ENCODE results near the gene ARL13B. TPM values are rescaled to one million over a fixed set of nuclear protein-coding genes. Genes with fewer than 3 reads are reported as not detected.

The ARL13B gene
- total RNA-seq, 1 donor from 2014 or later = 4.5 TPM

DNA sequence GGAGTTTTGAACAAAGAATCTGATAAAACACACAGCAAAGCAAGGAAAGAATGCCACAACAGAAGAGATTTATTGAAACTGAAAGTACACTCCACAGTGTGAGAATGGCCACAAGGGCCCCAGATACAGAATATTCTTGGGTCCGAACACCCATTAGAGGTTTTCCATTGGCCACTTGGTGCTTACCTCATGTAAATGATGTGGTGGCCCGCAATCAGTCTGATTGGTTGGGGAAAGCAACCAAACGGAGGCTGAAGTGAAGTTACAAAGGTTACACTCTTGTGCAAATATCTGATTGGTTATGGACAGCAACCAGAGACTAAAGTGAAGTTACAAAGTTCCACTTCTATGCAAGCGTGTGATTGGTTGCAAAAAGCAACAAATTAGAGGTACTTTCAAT, 103.3 kb downstream of the ARL13B start:
- intact Hi-C loops (cut with DNase I) = no loop called here

DNA sequence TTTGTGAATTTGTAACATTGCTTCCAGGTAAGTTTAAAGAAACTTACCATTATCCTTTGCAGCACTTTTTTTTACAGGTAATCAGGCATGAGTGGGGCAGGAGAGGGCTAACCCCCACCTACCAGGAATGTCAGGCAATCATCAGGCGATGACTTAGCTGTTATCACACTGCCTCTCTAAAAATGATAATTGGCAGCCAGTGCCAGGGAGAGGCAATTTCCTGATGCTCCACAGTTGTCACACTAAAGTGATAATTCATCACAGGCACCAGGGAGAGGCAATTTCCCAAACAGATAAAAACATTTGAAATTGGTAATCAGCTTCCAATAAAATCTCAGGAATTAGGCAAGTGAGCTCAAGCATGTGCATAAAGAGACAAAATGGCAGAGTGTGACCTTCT, 109.2 kb downstream of the ARL13B start:
- no peak for DNase-seq (ENCODE audit: low spot score in 2 of 2)
- peaks cover 9 to 27% of the 10 kb centered on the region in 2 donors for H3K36me3 ChIP-seq
- no peaks in the 10 kb centered on the region for H3K4me1 ChIP-seq
- no peak overlapping the region for H3K27ac ChIP-seq
- H3K4me3 ChIP-seq = no peak overlapping the region
- H3K9me3 ChIP-seq = no peaks in the 10 kb centered on the region
- no peaks in the 10 kb centered on the region for H3K27me3 ChIP-seq
- intact Hi-C loops (cut with DNase I) = no loop called here
- TF ChIP-seq, protein P1, sequence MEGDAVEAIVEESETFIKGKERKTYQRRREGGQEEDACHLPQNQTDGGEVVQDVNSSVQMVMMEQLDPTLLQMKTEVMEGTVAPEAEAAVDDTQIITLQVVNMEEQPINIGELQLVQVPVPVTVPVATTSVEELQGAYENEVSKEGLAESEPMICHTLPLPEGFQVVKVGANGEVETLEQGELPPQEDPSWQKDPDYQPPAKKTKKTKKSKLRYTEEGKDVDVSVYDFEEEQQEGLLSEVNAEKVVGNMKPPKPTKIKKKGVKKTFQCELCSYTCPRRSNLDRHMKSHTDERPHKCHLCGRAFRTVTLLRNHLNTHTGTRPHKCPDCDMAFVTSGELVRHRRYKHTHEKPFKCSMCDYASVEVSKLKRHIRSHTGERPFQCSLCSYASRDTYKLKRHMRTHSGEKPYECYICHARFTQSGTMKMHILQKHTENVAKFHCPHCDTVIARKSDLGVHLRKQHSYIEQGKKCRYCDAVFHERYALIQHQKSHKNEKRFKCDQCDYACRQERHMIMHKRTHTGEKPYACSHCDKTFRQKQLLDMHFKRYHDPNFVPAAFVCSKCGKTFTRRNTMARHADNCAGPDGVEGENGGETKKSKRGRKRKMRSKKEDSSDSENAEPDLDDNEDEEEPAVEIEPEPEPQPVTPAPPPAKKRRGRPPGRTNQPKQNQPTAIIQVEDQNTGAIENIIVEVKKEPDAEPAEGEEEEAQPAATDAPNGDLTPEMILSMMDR (IDR thresholded peaks at IDR 0.05) = no peak

More for the DNA sequence above, 103.3 kb downstream of the ARL13B start:
- H3K27ac ChIP-seq = no peak overlapping the region
- peaks cover 9 to 22% of the 10 kb centered on the region in 2 donors for H3K36me3 ChIP-seq
- TF ChIP-seq, protein P1 (IDR thresholded peaks at IDR 0.05) = no peak
- no peaks in the 10 kb centered on the region for H3K9me3 ChIP-seq
- no peaks in the 10 kb centered on the region for H3K27me3 ChIP-seq
- H3K4me3 ChIP-seq = no peak overlapping the region
- DNase-seq (ENCODE audit: low spot score in 2 of 2) = no peak
- no peaks in the 10 kb centered on the region for H3K4me1 ChIP-seq

DNA sequence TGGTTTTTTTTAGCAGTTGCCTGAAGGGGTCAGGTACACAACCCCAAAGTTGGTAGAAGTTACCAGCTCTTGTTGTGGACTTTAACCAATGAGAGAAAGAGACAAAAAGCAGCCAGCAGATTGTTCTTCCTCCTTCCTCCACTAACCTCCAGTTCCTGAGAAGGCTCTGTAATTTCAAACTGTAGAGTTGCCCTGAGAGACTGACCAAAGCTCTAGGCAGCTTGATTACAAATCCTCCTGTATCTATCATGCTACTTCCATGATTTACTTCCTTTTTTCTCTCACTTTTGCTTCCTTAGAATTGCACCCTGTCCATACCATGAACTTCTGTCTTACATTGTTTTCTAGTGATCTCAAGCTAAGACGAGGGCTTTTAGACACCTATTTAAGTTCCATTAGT, 112.1 kb downstream of the ARL13B start:
- Histone ChIP-seq H3K9me3 (no peaks in the 10 kb centered on the region), H3K4me1 (no peaks in the 10 kb centered on the region), H3K27ac (no peak overlapping the region), H3K36me3 (peaks cover 12 to 41% of the 10 kb centered on the region in 2 donors), H3K4me3 (no peak overlapping the region), H3K27me3 (no peaks in the 10 kb centered on the region)
- DNase-seq (ENCODE audit: low spot score in 2 of 2) = no peak
- TF ChIP-seq, protein P1 (IDR thresholded peaks at IDR 0.05) = no peak
- intact Hi-C loops (cut with DNase I) = no loop called here

DNA sequence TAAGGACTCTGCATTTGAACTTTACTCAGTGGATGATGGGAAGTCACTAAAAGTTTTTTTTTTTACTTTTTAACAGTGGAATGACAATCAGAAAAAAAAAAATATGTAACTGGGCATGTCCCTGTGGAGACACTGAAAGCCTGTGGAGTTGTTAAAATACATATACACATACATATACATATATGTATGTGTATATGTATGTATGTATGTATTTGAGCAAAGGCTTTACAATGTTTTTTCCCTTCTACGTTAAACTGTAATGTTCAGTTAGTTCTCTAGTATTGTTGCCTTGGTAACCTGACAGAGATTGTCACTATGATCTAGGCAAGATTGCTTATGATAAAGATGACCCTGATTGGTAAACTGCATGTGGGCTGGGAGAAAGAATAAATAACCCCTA, 113.2 kb downstream of the ARL13B start:
- intact Hi-C loops (cut with DNase I) = no loop called here

DNA sequence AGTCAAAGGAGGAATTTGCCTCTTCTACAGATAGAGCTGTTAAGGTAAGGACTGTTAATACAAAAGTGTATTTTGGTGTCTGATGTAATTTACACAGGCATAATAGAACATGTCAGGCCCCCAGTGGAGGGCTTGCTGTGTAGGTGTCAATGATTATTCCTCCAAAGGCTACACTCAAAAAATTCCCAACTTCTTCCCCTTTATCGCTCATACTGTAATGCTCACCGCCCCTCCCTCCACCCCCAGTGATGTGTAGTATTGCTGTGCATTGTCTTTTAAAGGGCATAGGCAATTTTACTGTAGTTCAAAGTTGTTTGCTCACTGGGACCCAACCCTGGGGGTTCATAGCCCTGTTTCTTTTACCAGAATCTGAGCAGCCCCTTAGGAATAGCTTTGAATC, 115.2 kb downstream of the ARL13B start:
- peaks cover 15 to 41% of the 10 kb centered on the region in 2 donors for H3K36me3 ChIP-seq
- intact Hi-C loops (cut with DNase I) = no loop called here
- TF ChIP-seq, protein P1 (IDR thresholded peaks at IDR 0.05) = no peak

More for the DNA sequence above, 113.2 kb downstream of the ARL13B start:
- Histone ChIP-seq H3K4me3 (no peak overlapping the region), H3K27ac (no peak overlapping the region), H3K4me1 (no peaks in the 10 kb centered on the region), H3K27me3 (no peaks in the 10 kb centered on the region), H3K36me3 (peaks cover 12 to 42% of the 10 kb centered on the region in 2 donors), H3K9me3 (no peaks in the 10 kb centered on the region)
- TF ChIP-seq, protein P1 (IDR thresholded peaks at IDR 0.05) = no peak
- DNase-seq (ENCODE audit: low spot score in 2 of 2) = no peak

DNA sequence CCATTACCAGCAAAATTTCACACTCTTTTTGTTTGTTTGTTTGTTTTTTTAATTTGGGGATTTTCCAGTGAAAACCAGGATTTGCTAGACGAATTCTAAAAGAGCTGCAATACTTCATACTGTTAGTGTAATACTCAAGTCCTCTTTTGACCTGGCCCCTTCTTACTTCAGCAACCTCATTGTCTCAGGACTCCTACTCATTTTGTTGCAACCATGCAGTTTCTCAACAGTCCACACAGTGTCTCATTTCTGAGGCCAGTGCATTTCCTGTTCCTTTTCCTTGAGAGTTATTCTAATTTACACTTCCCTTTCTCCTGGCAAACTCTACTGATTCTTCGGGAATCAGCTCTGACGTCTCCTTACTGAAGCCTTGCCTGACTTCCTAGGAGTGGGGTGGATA, 118.5 kb downstream of the ARL13B start:
- DNase-seq (ENCODE audit: low spot score in 2 of 2) = no peak
- intact Hi-C loops (cut with DNase I) = no loop called here
- H3K36me3 ChIP-seq = peaks cover 15 to 44% of the 10 kb centered on the region in 2 donors

More for the DNA sequence above, 115.2 kb downstream of the ARL13B start:
- H3K27ac ChIP-seq = no peak overlapping the region
- DNase-seq (ENCODE audit: low spot score in 2 of 2) = no peak
- H3K27me3 ChIP-seq = no peaks in the 10 kb centered on the region
- H3K9me3 ChIP-seq = no peaks in the 10 kb centered on the region
- no peaks in the 10 kb centered on the region for H3K4me1 ChIP-seq
- no peak overlapping the region for H3K4me3 ChIP-seq

More for the DNA sequence above, 118.5 kb downstream of the ARL13B start:
- no peak overlapping the region for H3K4me3 ChIP-seq
- TF ChIP-seq, protein P1 (IDR thresholded peaks at IDR 0.05) = no peak
- H3K27ac ChIP-seq = no peak overlapping the region
- no peaks in the 10 kb centered on the region for H3K4me1 ChIP-seq
- H3K9me3 ChIP-seq = no peaks in the 10 kb centered on the region
- no peaks in the 10 kb centered on the region for H3K27me3 ChIP-seq

All from ascending aorta (tissue), 2 donors.